BE2C (cell line): ENCODE measurements around the gene MTG1.

Experiments
- DNase-seq: peaks from one replicate; pipeline ENCODE4 v3.0.0-alpha.2; 2020
- H3K27me3 ChIP-seq: fragments of 250-450 bp; sonication (Bioruptor Pico); 2 replicates; pipeline ENCODE4 v1.5.1; 2020; ENCODE audit warnings: mild to moderate bottlenecking
- H3K36me3 ChIP-seq: fragments of 250-450 bp; sonication (Bioruptor Pico); 2 replicates; pipeline ENCODE4 v1.5.1; 2020; ENCODE audit warnings: mild to moderate bottlenecking
- H3K4me1 ChIP-seq: fragments of 250-450 bp; sonication (Bioruptor Pico); 2 replicates; pipeline ENCODE4 v1.5.1; 2020
- H3K4me3 ChIP-seq: 2 replicates; pipeline ENCODE4 v1.5.1; 2011; ENCODE audit warnings: low read depth, low read length
- H3K9me3 ChIP-seq: fragments of 250-450 bp; sonication (Bioruptor Pico); 2 replicates; pipeline ENCODE4 v1.5.1; 2020
- CTCF ChIP-seq: IDR thresholded peaks from 2 replicates; pipeline ENCODE4 v1.5.1; 2012; ENCODE audit warnings: mild to moderate bottlenecking, low read depth, low read length

The MTG1 gene

GRCh38 chr10:133455611-133456031 is 61.7 kb downstream of the MTG1 start:
- DNase-seq: no peak
- Histone ChIP-seq H3K36me3 (no peaks in the 10 kb centered on the region), H3K9me3 (no peaks in the 10 kb centered on the region), H3K4me3 (no peak overlapping the region), H3K27me3 (no peaks in the 10 kb centered on the region), H3K4me1 (no peaks in the 10 kb centered on the region)
- no peak for TF ChIP-seq CTCF

GRCh38 chr10:133456041-133456951 is 62.3 kb downstream of the MTG1 start:
- no peak for TF ChIP-seq CTCF
- no peaks in the 10 kb centered on the region for H3K36me3 ChIP-seq
- H3K4me3 ChIP-seq: no peak overlapping the region
- no peak for DNase-seq
- no peaks in the 10 kb centered on the region for H3K4me1 ChIP-seq
- no peaks in the 10 kb centered on the region for H3K27me3 ChIP-seq
- H3K9me3 ChIP-seq: no peaks in the 10 kb centered on the region

GRCh38 chr10:133457100-133457841 is 63.3 kb downstream of the MTG1 start:
- H3K9me3 ChIP-seq: no peaks in the 10 kb centered on the region
- DNase-seq: no peak
- no peaks in the 10 kb centered on the region for H3K4me1 ChIP-seq
- no peak for TF ChIP-seq CTCF
- no peaks in the 10 kb centered on the region for H3K27me3 ChIP-seq
- H3K36me3 ChIP-seq: no peaks in the 10 kb centered on the region
- H3K4me3 ChIP-seq: no peak overlapping the region

- H3K4me3 ChIP-seq: no peak overlapping the region
- H3K4me1 ChIP-seq: no peaks in the 10 kb centered on the region
- no peak for DNase-seq
- TF ChIP-seq CTCF: no peak
- no peaks in the 10 kb centered on the region for H3K9me3 ChIP-seq
- no peaks in the 10 kb centered on the region for H3K27me3 ChIP-seq
- no peaks in the 10 kb centered on the region for H3K36me3 ChIP-seq
Observed at GRCh38 chr10:133458021-133458709, 64.2 kb downstream of the MTG1 start.

DNA sequence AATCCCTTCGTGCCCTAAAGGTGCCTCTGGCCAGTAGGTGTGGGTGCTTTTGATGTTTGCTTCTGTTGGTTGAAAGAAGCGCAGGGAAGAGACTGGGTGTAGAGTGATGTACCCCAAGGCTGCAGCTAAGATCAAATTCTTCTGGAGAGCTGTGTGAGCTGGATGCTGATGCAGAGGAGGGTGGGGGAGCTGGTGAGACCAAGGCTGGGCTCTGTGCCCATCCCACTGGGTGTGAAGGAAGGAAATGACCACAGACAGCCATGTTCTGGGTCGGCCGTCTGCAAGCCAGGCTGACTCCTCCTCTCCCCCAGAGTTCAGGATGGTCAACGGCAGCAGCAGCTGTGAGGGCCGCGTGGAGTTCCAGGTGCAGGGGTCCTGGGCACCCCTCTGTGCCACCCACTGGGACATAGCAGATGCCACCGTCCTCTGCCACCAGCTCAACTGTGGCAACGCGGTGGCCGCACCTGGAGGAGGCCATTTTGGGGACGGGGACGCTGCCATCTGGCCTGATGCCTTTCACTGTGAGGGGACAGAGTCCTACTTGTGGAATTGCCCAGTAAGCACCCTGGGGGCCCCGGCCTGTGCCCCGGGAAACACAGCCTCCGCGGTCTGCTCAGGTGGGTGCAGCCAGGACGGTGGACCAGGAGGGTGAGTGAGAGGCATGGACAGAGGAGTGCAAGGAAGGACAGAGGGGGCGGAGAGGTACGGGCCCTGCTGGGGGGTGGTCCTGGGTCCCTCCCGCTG is 64.9 kb downstream of the MTG1 start:
- Histone ChIP-seq H3K4me1 (no peaks in the 10 kb centered on the region), H3K36me3 (no peaks in the 10 kb centered on the region), H3K4me3 (no peak overlapping the region), H3K9me3 (no peaks in the 10 kb centered on the region), H3K27me3 (no peaks in the 10 kb centered on the region)
- no peak for DNase-seq
- TF ChIP-seq CTCF: no peak
